DND-41 (cell line): ENCODE results near the gene SLC24A3.

ENCODE experiments used
- ATAC-seq: fragments of 200-7000 bp; cut with Tn5 transposase; 3 replicates; pipeline ENCODE4 v1.9.1; 2021; ENCODE audit warnings: low read depth; ENCODE audit not compliant: insufficient read depth
- DNase-seq: peaks from one replicate; pipeline ENCODE4 v3.0.0-alpha.2; 2020
- H2AFZ ChIP-seq: 2 replicates; pipeline ENCODE4 v1.6.0; 2012; ENCODE audit warnings: low read depth, low read length
- H3K27ac ChIP-seq: 2 replicates; pipeline ENCODE4 v1.5.1; 2012; ENCODE audit warnings: low read length, inconsistent platforms
- H3K27me3 ChIP-seq: fragments of 200-600 bp; sonication (generic); 2 replicates; pipeline ENCODE4 v1.6.0; 2012; ENCODE audit warnings: low read length, mild to moderate bottlenecking, inconsistent platforms; ENCODE audit not compliant: insufficient read depth, poor library complexity
- H3K36me3 ChIP-seq: 2 replicates; pipeline ENCODE4 v1.5.1; 2012; ENCODE audit warnings: low read length, inconsistent platforms; ENCODE audit not compliant: insufficient read depth
- H3K4me1 ChIP-seq: 2 replicates; pipeline ENCODE4 v1.5.1; 2012; ENCODE audit warnings: mild to moderate bottlenecking, low read length; ENCODE audit not compliant: insufficient read depth
- H3K4me2 ChIP-seq: 2 replicates; pipeline ENCODE4 v1.6.0; 2012; ENCODE audit warnings: mild to moderate bottlenecking, moderate library complexity, low read length, inconsistent platforms; ENCODE audit not compliant: insufficient read depth
- H3K4me3 ChIP-seq, 2 experiments: fragments of 200-600 bp in 1 of 2; shearing (Covaris generic) in 1 of 2; 2 replicates each; pipeline ENCODE4 v1.5.1; 2012 to 2016; ENCODE audit warnings: inconsistent platforms in 2 of 2, low read length in 2 of 2, mild to moderate bottlenecking in 2 of 2, low read depth in 1 of 2, moderate library complexity in 1 of 2
- H3K79me2 ChIP-seq: 2 replicates; pipeline ENCODE4 v1.6.0; 2012; ENCODE audit warnings: low read length, inconsistent platforms; ENCODE audit not compliant: insufficient read depth
- H3K9ac ChIP-seq: 2 replicates; pipeline ENCODE4 v1.6.0; 2012; ENCODE audit warnings: low read depth, mild to moderate bottlenecking, inconsistent platforms, low read length, moderate library complexity
- H3K9me3 ChIP-seq: 2 replicates; pipeline ENCODE4 v1.5.1; 2012; ENCODE audit warnings: low read length, moderate library complexity, mild to moderate bottlenecking, inconsistent platforms; ENCODE audit not compliant: insufficient read depth, severe bottlenecking
- H4K20me1 ChIP-seq: 2 replicates; pipeline ENCODE4 v1.6.0; 2012; ENCODE audit warnings: low read length; ENCODE audit not compliant: insufficient read depth
- CTCF ChIP-seq: IDR thresholded peaks from 2 replicates; pipeline ENCODE4 v1.5.1; 2012; ENCODE audit warnings: borderline replicate concordance, low read length, moderate library complexity, mild to moderate bottlenecking; ENCODE audit not compliant: poor library complexity, severe bottlenecking; ENCODE audit errors: extremely low read depth
- EZH2 ChIP-seq: IDR thresholded peaks from 3 replicates; pipeline ENCODE4 v1.6.1; 2012; ENCODE audit warnings: borderline replicate concordance, low read depth, mild to moderate bottlenecking, moderate library complexity, low read length, inconsistent platforms; ENCODE audit not compliant: severe bottlenecking

Gene SLC24A3

GRCh38 chr20:19368351-19368750 is 155.9 kb downstream of the SLC24A3 start:
- DNase-seq: no peak
- no peaks in the 10 kb centered on the region for H3K4me1 ChIP-seq

GRCh38 chr20:19370076-19371075 is 157.9 kb downstream of the SLC24A3 start:
- DNase-seq (no peak), ATAC-seq (no peak)
- Histone ChIP-seq H4K20me1 (no peaks in the 10 kb centered on the region), H3K79me2 (no peaks in the 10 kb centered on the region), H3K4me1 (no peaks in the 10 kb centered on the region), H3K9ac (no peak overlapping the region), H2AFZ (no peak overlapping the region), H3K27ac (no peak overlapping the region), H3K27me3 (no peaks in the 10 kb centered on the region), H3K4me2 (no peak overlapping the region), H3K9me3 (no peaks in the 10 kb centered on the region), H3K36me3 (no peaks in the 10 kb centered on the region), H3K4me3 (no peak overlapping the region)
- no peak for TF ChIP-seq CTCF
- no peak for TF ChIP-seq EZH2

More at GRCh38 chr20:19368351-19368750, 155.9 kb downstream of the SLC24A3 start:
- no peak overlapping the region for H3K4me3 ChIP-seq
- no peak overlapping the region for H3K4me2 ChIP-seq
- H4K20me1 ChIP-seq: no peaks in the 10 kb centered on the region
- H3K36me3 ChIP-seq: no peaks in the 10 kb centered on the region
- no peak for ATAC-seq
- no peaks in the 10 kb centered on the region for H3K9me3 ChIP-seq
- H3K9ac ChIP-seq: no peak overlapping the region
- no peak overlapping the region for H3K27ac ChIP-seq
- H2AFZ ChIP-seq: no peak overlapping the region
- no peaks in the 10 kb centered on the region for H3K27me3 ChIP-seq
- TF ChIP-seq CTCF: no peak
- no peak for TF ChIP-seq EZH2
- no peaks in the 10 kb centered on the region for H3K79me2 ChIP-seq

- H3K27ac ChIP-seq: no peak overlapping the region
- H2AFZ ChIP-seq: no peak overlapping the region
- TF ChIP-seq CTCF: no peak
- no peak for TF ChIP-seq EZH2
- no peaks in the 10 kb centered on the region for H3K9me3 ChIP-seq
- no peaks in the 10 kb centered on the region for H3K36me3 ChIP-seq
- no peaks in the 10 kb centered on the region for H3K79me2 ChIP-seq
- no peaks in the 10 kb centered on the region for H3K27me3 ChIP-seq
- H4K20me1 ChIP-seq: no peaks in the 10 kb centered on the region
- H3K9ac ChIP-seq: no peak overlapping the region
- H3K4me3 ChIP-seq: no peak overlapping the region
- ATAC-seq (no peak), DNase-seq (no peak)
- no peak overlapping the region for H3K4me2 ChIP-seq
- H3K4me1 ChIP-seq: no peaks in the 10 kb centered on the region
These were observed 158.7 kb downstream of the SLC24A3 start for GRCh38 chr20:19371112-19371511.
